Activated CD4-positive, CD25-positive, alpha-beta regulatory T cell (primary cell): ENCODE results near the gene ARHGEF7.
"Not testable (repeated sequence)": the region's sequence is repeated elsewhere in the genome, so short reads cannot be mapped to it uniquely, and the experiment has no call there.

Experiments
- DNase-seq, 4 experiments: peaks; one replicate each; lab custom pipeline; 2025; lab: John Stamatoyannopoulos, UW

The ARHGEF7 gene

DNA sequence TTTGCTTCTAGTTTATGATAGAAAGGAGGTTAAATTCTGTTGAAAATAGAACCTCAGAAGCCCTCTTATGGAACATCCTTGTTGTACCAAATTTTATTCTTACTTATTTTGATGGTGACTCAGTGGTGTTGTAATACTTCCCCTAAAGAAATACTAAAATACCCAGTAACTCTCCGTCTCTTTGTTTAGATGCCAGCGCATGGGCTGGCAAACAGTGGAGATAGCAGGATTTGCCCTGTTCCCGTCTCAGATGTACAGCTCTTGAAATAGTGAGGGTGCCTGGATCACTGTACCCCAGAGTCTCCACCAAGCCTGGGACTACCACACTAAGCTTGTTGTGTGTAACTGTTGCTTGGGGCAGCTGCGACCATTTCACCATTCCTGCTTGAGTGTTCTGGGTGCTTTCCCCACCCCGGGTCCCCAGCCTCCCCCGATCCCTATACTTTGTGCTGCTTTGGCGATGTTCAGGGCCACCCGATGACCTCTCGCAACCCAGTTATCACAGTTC lies 138.3 kb downstream of the ARHGEF7 start:
- no peak for DNase-seq

DNA sequence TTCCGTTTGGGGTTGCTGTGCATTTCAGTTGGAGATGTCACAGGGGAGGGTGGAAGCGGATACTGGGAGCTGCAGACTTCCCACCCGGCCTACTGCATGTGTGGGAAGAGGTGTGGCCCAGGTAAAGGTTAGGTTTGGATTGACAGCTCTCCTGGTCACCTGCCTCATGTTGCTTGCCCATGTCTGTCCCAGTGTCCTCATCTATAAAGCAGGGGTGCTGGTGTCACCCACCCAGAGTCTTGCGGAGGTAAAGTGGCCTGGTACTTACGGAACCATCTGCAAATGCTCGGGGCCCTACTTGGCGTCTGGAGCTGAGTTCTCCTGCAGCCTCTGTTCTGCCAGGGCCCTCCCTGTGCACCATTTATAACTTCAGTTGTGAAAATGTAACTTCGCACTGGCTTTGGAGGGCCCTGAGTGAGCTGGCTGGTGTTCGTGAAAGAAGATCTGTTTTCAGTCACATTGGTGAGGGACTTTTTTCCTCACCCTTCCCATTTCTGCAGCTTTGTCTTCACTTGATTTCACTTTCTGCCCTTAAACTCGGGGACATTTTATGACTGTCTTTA lies 140.2 kb downstream of the ARHGEF7 start:
- DNase-seq, result no peak

GRCh38 chr13:111256458-111256857 lies 141.3 kb downstream of the ARHGEF7 start:
- no peak for DNase-seq

DNA sequence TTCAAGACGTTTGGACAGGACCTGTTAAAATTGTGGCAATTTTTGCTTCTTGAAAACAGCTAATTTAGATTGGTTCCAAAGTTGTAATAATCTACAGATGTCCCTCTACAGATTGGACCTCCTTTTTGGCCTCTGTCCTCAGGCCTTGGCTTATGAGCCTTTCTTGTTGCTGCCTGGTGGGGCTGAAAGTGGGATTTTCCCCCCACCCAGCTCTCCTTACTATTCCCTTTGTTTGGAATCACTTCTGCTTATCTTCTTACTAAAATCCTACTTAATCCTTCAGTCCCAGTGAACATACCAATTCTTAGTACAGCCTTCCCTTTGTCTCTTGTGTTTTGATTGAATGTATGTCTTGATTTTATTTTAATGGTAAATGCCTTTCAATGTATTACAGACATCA lies 141.8 kb downstream of the ARHGEF7 start:
- no peak for DNase-seq

GRCh38 chr13:111257899-111258298 lies 142.8 kb downstream of the ARHGEF7 start:
- DNase-seq, result not testable (repeated sequence)

DNA sequence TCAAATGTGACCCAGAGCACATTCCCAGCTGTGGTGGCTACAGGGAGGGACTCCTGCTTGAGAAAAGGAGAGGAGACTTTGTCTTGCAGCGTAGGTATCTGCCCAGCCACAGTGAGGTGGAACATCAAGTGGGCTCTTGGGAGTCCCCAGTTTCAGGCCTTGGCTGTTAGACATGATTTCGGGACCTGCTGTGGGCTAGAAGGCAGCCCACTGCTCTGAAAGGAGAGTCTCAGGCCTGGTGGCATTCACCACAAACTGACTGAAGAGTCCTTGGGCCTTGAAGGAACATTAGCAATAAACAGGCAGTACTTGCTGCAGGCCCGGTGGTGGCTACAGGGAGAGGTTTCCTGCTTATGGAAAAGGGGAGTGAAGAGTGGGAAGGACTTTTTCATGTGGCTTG lies 143.5 kb downstream of the ARHGEF7 start:
- DNase-seq, result no peak

GRCh38 chr13:111259058-111259457 lies 143.9 kb downstream of the ARHGEF7 start:
- no peak for DNase-seq

DNA sequence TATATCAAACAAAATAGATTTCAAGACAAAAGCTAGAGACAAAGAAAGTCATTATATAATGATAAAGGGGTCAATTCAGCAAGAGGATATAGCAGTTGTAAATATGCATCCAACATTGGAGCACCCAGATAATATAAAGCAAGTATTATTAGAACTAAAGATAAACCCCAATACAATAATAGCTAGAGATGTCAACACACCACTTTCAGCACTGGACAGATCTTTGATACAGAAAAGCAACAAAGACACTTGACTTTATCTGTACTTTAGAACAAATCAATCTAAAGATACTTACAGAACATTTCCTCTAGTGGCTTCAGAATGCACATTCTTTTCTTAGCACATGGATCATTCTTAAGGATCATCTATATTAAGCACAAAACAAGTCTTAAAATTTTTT lies 146.2 kb downstream of the ARHGEF7 start:
- DNase-seq, result no peak

DNA sequence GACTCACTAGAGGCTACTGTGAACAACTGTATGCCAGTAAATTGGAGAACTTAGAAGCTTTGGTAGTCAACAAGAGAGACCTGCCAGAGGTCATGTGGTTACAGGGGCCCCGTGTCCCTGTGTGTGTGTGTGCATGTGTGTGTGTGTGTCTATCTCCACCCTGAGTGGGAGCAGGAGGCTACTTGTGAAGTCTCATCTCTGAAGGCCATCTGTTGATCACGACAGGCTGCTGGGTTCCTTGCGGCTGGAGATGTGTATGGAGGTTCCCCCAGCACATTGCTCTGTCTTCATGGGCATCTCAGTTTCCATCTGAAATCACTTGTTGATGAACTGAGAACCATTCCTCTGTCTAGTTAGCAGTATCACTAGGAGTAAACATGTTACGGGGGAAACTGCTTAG lies 147.2 kb downstream of the ARHGEF7 start:
- DNase-seq, result no peak

DNA sequence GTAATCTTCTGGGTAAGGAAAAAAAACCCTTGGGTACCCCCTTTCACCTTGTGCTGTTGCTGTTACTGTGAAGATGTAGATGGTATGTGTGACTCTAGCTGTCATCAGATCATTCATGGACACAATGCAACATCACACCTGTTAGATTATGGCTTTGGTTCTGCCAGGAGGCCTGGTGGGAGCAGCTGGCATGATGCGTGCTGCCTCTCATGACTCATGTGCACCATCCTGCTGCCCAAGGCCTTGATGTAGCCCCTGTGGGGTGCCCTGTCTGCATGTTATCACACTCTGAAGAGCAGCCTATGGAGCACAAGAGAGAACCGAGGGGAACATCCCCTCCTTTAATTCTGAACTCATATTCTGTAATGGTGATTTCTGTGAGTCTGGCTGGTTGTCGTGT lies 147.6 kb downstream of the ARHGEF7 start:
- no peak for DNase-seq

DNA sequence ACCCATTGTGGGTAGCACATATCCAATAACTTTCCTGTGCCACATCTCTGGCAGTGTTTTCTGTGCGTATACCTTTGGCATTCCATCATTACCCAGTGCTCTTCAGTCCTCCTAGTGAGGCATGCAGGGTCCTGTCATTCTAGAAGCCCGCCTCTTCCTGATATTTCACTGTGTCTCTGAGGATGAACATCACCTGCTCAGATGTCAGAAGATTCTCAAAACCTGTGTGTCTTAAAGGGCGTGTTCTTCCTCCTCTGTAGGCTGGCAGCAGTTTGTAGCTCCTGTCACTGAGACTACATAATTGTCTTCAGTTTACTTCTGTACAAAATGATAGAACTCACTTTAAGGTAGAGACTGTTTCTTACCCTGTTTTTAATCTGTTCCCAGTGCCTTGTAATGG lies 148.5 kb downstream of the ARHGEF7 start:
- no peak for DNase-seq

DNA sequence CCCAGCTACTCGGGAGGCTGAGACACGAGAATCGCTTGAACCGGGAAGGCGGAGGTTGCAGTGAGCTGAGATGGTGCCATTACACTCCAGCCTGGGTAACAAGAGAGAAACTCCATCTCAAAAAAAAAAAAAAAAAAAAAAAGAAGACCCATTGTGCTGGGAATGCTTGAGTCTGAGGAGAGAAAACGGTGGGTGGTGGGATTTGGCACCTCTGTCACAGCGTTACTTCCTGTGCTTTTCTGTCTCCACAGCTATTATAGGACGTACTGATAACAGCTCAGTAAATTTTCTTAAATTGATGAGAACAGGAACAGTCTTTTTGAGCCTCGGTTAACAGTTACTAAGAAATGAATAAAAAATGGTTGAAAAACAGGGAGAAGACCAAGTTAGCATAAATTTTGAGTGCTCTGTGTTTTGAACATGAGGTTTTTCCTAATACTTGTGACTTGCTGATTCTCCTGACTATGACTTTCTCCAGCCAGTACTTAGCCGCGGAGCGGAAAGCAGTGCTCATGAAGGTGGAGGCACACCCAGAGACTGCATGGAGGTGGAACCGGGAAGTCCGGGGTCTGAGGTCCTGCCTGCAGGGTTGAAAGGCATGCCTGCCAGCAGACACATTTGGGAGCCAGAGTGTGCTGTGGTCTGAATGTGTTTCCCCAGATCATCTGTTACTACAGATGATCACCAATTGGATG lies 150.0 kb downstream of the ARHGEF7 start:
- no peak for DNase-seq

DNA sequence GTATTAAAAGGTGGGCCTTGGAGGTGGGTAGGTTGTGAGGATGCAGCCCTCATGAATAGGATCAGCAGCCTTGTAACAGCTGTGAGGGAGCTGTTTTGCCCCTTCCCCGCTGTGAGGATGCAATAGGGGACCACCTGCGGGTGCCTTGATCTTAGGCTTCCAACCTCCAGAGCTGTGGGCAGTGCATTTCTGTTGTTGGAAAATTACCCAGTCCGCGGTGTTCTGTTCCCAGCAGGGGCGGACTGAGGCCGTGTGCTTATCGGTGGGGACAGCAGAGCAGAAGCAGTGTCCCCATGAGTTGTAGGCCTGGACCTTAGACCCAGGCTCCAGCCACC lies 150.6 kb downstream of the ARHGEF7 start:
- no peak for DNase-seq

DNA sequence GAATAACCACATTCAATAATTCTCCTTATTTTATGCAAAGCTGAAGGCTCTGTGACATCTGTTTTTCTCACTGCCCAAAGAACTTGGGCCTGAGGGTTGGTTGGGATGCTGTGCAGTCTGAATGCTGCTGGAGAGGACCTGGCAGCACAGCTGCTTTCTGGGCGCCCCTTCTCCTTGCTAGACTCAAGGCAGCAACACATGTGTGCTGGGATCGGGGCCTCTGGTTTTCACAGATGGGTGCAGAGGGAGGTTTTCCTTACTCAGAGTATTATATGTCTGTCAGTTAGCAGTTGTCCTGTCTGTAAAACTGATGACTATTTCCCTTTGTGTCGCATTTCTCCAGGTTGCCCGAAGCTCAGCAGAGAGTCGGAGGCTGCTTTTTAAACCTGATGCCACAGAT lies 152.1 kb downstream of the ARHGEF7 start:
- DNase-seq, result no peak

DNA sequence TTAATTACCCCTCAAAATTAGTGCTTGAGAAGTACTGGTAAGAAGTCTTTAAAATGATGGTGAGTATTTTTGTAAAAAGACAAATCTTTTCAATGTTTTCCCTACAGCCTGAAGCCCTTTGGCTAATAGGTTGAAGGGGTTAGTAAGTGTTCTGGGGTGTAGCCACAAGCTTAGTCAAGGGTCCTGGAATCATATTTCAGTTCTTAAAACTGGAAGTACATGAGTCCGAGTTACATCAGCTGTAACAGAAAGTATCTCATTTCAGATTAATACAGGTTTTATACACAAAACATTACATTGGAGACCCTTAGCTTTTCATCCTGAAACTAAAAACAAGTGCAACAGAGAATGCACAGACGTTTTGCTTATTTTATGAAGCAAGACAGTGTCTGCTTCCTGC lies 152.7 kb downstream of the ARHGEF7 start:
- no peak for DNase-seq

- DNase-seq, result no peak
These were observed 154.4 kb downstream of the ARHGEF7 start for GRCh38 chr13:111269508-111269907.

- no peak for DNase-seq
These were observed 155.0 kb downstream of the ARHGEF7 start for GRCh38 chr13:111270126-111270525.

- no peak for DNase-seq
These were observed 155.9 kb downstream of the ARHGEF7 start for GRCh38 chr13:111270765-111271698.

GRCh38 chr13:111272117-111272516 lies 157.0 kb downstream of the ARHGEF7 start:
- no peak for DNase-seq

- DNase-seq, result no peak
These were observed 160.3 kb downstream of the ARHGEF7 start for GRCh38 chr13:111275382-111275781.

- DNase-seq, result no peak
These were observed 161.0 kb downstream of the ARHGEF7 start for GRCh38 chr13:111275995-111276618.

GRCh38 chr13:111278258-111278657 lies 163.1 kb downstream of the ARHGEF7 start:
- no peak for DNase-seq
